Measurements from ENCODE around the gene FOSL2. TPM values are rescaled to one million over a fixed set of nuclear protein-coding genes. Genes with fewer than 3 reads are reported as not detected.

FOSL2 gene
- total and polyA plus RNA-seq, 2 experiments from 2014 or later: 0.60 to 4.3 TPM

DNA sequence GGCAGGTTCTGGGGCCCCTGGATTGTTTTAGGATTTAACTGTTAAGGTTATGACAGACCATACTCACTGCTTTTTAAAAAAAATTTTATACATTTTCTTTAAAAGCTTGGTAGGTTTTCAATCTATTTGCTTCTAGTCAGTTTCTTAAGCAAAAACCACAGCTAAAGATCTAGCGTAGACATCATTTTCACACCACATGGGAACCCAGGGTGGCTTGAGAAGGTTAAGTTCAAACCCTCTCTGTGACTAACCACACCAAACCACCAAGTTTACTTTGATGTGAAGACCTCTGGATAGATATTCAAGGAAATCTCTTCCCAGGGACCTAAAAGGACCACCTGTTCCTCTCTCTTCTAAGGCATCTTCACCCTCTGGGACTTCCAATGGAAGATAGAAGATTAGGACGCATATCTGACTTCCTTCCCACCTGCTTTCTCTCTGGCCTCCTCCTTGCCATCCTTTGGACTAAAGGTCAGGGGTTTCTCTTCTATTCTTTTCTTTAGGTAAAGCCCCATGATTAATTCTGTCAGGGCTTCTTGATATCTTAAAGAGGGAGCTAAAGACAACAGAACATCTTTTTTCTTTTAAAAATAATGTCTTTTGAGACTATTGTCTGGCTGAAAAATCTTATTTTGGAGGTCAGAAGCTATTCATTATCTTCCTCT is 32.3 kb downstream of the FOSL2 start:
- Histone ChIP-seq H3K27me3 (ENCODE audit: insufficient read depth) (no peaks in the 10 kb centered on the region), H2AFZ (no peak overlapping the region), H3K27ac (ENCODE audit: low read depth) (no peak overlapping the region), H4K20me1 (replicated peaks; ENCODE audit: insufficient read depth) (no peaks in the 10 kb centered on the region), H3K9me2 (ENCODE audit: insufficient read depth) (no peaks in the 10 kb centered on the region), H3F3A (replicated peaks; ENCODE audit: low read depth) (no peaks in the 10 kb centered on the region), H3K4me3 (no peak overlapping the region), H3K4me1 (ENCODE audit: insufficient read depth) (no peaks in the 10 kb centered on the region), H3K79me2 (replicated peaks; ENCODE audit: insufficient read depth) (no peaks in the 10 kb centered on the region), H3K4me2 (no peak overlapping the region), H3K36me3 (ENCODE audit: insufficient read depth) (no peaks in the 10 kb centered on the region)
- no peak for DNase-seq (ENCODE audit: low spot score)
- H3K27me3 Mint-ChIP-seq (ENCODE audit: insufficient read depth, low read depth, poor library complexity): peaks cover 5% of the 10 kb centered on the region
- H3K9me3 Mint-ChIP-seq: no peaks in the 10 kb centered on the region
- no peaks in the 10 kb centered on the region for H3K36me3 Mint-ChIP-seq (ENCODE audit: low read depth)
- H3K4me1 Mint-ChIP-seq: peaks cover 3% of the 10 kb centered on the region; the same call in 1 of the 3 replicates
- H3K27ac Mint-ChIP-seq: no peak overlapping the region
- no peak overlapping the region for H3K4me3 Mint-ChIP-seq
- TF ChIP-seq, protein P1, sequence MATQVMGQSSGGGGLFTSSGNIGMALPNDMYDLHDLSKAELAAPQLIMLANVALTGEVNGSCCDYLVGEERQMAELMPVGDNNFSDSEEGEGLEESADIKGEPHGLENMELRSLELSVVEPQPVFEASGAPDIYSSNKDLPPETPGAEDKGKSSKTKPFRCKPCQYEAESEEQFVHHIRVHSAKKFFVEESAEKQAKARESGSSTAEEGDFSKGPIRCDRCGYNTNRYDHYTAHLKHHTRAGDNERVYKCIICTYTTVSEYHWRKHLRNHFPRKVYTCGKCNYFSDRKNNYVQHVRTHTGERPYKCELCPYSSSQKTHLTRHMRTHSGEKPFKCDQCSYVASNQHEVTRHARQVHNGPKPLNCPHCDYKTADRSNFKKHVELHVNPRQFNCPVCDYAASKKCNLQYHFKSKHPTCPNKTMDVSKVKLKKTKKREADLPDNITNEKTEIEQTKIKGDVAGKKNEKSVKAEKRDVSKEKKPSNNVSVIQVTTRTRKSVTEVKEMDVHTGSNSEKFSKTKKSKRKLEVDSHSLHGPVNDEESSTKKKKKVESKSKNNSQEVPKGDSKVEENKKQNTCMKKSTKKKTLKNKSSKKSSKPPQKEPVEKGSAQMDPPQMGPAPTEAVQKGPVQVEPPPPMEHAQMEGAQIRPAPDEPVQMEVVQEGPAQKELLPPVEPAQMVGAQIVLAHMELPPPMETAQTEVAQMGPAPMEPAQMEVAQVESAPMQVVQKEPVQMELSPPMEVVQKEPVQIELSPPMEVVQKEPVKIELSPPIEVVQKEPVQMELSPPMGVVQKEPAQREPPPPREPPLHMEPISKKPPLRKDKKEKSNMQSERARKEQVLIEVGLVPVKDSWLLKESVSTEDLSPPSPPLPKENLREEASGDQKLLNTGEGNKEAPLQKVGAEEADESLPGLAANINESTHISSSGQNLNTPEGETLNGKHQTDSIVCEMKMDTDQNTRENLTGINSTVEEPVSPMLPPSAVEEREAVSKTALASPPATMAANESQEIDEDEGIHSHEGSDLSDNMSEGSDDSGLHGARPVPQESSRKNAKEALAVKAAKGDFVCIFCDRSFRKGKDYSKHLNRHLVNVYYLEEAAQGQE (IDR thresholded peaks at IDR 0.05; ENCODE audit: unreplicated experiment): no peak
- no peak for TF ChIP-seq NANOG (IDR thresholded peaks at IDR 0.05; ENCODE audit: borderline replicate concordance)
- ATAC-seq: no peak

DNA sequence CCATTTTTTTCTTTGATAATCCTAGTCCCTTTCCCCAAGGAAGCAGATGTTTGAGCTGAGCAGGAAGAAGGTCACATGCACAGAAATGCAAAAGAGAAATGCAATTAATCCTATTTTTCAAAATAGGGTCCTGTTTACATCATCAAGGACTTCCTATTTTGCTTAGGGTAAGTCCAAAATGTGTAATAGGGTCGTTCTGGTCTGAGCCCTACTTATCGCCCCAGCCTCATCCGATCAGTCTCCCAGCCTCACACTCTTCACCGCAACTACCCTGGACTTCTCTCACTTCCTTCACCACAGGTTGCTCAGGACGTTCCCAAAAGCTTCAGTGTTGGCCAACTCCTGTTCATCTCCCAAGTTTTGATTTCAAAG is 32.8 kb downstream of the FOSL2 start:
- Histone ChIP-seq H3K27ac (ENCODE audit: low read depth) (no peak overlapping the region), H3K4me1 (ENCODE audit: insufficient read depth) (no peaks in the 10 kb centered on the region), H3K27me3 (ENCODE audit: insufficient read depth) (no peaks in the 10 kb centered on the region), H3K79me2 (replicated peaks; ENCODE audit: insufficient read depth) (no peaks in the 10 kb centered on the region), H3K9me2 (ENCODE audit: insufficient read depth) (no peaks in the 10 kb centered on the region), H2AFZ (no peak overlapping the region), H3K4me2 (no peak overlapping the region), H4K20me1 (replicated peaks; ENCODE audit: insufficient read depth) (no peaks in the 10 kb centered on the region), H3K4me3 (no peak overlapping the region), H3F3A (replicated peaks; ENCODE audit: low read depth) (no peaks in the 10 kb centered on the region), H3K36me3 (ENCODE audit: insufficient read depth) (no peaks in the 10 kb centered on the region)
- no peaks in the 10 kb centered on the region for H3K36me3 Mint-ChIP-seq (ENCODE audit: low read depth)
- H3K9me3 Mint-ChIP-seq: no peaks in the 10 kb centered on the region
- H3K27ac Mint-ChIP-seq: no peak overlapping the region
- ATAC-seq (no peak), DNase-seq (ENCODE audit: low spot score) (no peak)
- H3K27me3 Mint-ChIP-seq (ENCODE audit: insufficient read depth, low read depth, poor library complexity): peaks cover 5% of the 10 kb centered on the region
- H3K4me1 Mint-ChIP-seq: peaks cover 3% of the 10 kb centered on the region; the same call in 2 of the 3 replicates
- no peak overlapping the region for H3K4me3 Mint-ChIP-seq
- TF ChIP-seq, protein P2, sequence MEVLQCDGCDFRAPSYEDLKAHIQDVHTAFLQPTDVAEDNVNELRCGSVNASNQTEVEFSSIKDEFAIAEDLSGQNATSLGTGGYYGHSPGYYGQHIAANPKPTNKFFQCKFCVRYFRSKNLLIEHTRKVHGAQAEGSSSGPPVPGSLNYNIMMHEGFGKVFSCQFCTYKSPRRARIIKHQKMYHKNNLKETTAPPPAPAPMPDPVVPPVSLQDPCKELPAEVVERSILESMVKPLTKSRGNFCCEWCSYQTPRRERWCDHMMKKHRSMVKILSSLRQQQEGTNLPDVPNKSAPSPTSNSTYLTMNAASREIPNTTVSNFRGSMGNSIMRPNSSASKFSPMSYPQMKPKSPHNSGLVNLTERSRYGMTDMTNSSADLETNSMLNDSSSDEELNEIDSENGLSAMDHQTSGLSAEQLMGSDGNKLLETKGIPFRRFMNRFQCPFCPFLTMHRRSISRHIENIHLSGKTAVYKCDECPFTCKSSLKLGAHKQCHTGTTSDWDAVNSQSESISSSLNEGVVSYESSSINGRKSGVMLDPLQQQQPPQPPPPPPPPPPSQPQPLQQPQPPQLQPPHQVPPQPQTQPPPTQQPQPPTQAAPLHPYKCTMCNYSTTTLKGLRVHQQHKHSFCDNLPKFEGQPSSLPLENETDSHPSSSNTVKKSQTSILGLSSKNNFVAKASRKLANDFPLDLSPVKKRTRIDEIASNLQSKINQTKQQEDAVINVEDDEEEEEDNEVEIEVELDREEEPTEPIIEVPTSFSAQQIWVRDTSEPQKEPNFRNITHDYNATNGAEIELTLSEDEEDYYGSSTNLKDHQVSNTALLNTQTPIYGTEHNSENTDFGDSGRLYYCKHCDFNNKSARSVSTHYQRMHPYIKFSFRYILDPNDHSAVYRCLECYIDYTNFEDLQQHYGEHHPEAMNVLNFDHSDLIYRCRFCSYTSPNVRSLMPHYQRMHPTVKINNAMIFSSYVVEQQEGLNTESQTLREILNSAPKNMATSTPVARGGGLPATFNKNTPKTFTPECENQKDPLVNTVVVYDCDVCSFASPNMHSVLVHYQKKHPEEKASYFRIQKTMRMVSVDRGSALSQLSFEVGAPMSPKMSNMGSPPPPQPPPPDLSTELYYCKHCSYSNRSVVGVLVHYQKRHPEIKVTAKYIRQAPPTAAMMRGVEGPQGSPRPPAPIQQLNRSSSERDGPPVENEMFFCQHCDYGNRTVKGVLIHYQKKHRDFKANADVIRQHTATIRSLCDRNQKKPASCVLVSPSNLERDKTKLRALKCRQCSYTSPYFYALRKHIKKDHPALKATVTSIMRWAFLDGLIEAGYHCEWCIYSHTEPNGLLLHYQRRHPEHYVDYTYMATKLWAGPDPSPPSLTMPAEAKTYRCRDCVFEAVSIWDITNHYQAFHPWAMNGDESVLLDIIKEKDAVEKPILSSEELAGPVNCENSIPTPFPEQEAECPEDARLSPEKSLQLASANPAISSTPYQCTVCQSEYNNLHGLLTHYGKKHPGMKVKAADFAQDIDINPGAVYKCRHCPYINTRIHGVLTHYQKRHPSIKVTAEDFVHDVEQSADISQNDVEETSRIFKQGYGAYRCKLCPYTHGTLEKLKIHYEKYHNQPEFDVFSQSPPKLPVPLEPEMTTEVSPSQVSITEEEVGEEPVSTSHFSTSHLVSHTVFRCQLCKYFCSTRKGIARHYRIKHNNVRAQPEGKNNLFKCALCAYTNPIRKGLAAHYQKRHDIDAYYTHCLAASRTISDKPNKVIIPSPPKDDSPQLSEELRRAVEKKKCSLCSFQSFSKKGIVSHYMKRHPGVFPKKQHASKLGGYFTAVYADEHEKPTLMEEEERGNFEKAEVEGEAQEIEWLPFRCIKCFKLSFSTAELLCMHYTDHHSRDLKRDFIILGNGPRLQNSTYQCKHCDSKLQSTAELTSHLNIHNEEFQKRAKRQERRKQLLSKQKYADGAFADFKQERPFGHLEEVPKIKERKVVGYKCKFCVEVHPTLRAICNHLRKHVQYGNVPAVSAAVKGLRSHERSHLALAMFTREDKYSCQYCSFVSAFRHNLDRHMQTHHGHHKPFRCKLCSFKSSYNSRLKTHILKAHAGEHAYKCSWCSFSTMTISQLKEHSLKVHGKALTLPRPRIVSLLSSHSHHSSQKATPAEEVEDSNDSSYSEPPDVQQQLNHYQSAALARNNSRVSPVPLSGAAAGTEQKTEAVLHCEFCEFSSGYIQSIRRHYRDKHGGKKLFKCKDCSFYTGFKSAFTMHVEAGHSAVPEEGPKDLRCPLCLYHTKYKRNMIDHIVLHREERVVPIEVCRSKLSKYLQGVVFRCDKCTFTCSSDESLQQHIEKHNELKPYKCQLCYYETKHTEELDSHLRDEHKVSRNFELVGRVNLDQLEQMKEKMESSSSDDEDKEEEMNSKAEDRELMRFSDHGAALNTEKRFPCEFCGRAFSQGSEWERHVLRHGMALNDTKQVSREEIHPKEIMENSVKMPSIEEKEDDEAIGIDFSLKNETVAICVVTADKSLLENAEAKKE (CRISPR knock-in tag; IDR thresholded peaks at IDR 0.05): no peak
- TF ChIP-seq, protein P1 (IDR thresholded peaks at IDR 0.05; ENCODE audit: unreplicated experiment): no peak
- TF ChIP-seq JUNB (IDR thresholded peaks at IDR 0.05; ENCODE audit: unreplicated experiment) (no peak), STAT1 (IDR thresholded peaks at IDR 0.05; ENCODE audit: unreplicated experiment) (no peak), ZNF114 (CRISPR knock-in tag; IDR thresholded peaks at IDR 0.05) (no peak)
